Uterus (tissue), 2 donors: Measurements from ENCODE around the gene CAPZB.
"Not testable (repeated sequence)": the region's sequence is repeated elsewhere in the genome, so short reads cannot be mapped to it uniquely, and the experiment has no call there.

ENCODE experiments used
- POLR2A ChIP-seq, 2 donors: fragments of 450-650 bp; IDR thresholded peaks; one replicate each; pipeline ENCODE4 v1.6.1; 2016; ENCODE audit warnings: antibody characterized with exemption in 2 of 2, mild to moderate bottlenecking in 1 of 2, moderate library complexity in 1 of 2
- TF ChIP-seq, protein P1 (sequence below), 4 experiments: fragments of 200-600 bp in 2 of 4; fragments of 450-650 bp in 2 of 4; sonication (generic) in 2 of 4; IDR thresholded peaks; one replicate each; pipeline ENCODE4 v1.5.1; 2016 to 2019; ENCODE audit warnings: antibody characterized with exemption in 4 of 4, mild to moderate bottlenecking in 2 of 4, moderate library complexity in 1 of 4

GRCh38 chr1:19497443-19497842, 12.1 kb upstream of the CAPZB start:
- TF ChIP-seq, protein P1, sequence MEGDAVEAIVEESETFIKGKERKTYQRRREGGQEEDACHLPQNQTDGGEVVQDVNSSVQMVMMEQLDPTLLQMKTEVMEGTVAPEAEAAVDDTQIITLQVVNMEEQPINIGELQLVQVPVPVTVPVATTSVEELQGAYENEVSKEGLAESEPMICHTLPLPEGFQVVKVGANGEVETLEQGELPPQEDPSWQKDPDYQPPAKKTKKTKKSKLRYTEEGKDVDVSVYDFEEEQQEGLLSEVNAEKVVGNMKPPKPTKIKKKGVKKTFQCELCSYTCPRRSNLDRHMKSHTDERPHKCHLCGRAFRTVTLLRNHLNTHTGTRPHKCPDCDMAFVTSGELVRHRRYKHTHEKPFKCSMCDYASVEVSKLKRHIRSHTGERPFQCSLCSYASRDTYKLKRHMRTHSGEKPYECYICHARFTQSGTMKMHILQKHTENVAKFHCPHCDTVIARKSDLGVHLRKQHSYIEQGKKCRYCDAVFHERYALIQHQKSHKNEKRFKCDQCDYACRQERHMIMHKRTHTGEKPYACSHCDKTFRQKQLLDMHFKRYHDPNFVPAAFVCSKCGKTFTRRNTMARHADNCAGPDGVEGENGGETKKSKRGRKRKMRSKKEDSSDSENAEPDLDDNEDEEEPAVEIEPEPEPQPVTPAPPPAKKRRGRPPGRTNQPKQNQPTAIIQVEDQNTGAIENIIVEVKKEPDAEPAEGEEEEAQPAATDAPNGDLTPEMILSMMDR (IDR thresholded peaks at IDR 0.05), result not testable (repeated sequence)
- not testable (repeated sequence) for TF ChIP-seq POLR2A (IDR thresholded peaks at IDR 0.05)
